ENCODE data around the gene RIBC1.
"Not testable (repeated sequence)": the region's sequence is repeated elsewhere in the genome, so short reads cannot be mapped to it uniquely, and the experiment has no call there.

Gene RIBC1

GRCh38 chrX:53437206-53437605, 14.5 kb downstream of the RIBC1 start:
- DNase-seq = no peak

GRCh38 chrX:53438174-53438831, 15.6 kb downstream of the RIBC1 start:
- no peak for DNase-seq

GRCh38 chrX:53438832-53439230, 16.2 kb downstream of the RIBC1 start:
- no peak for DNase-seq

- DNase-seq = no peak
Measured at GRCh38 chrX:53440101-53440500, 17.4 kb downstream of the RIBC1 start.

- peak; percentile 63 for DNase-seq
Measured at GRCh38 chrX:53440621-53441517, 18.2 kb downstream of the RIBC1 start.

- peak; percentile 85 for DNase-seq
Measured at GRCh38 chrX:53441531-53442321, 19.1 kb downstream of the RIBC1 start.

- DNase-seq = no peak
Measured at GRCh38 chrX:53442322-53442631, 19.6 kb downstream of the RIBC1 start.

- peak; percentile 38 for DNase-seq
Measured at GRCh38 chrX:53445977-53446376, 23.3 kb downstream of the RIBC1 start.

GRCh38 chrX:53447441-53447840, 24.8 kb downstream of the RIBC1 start:
- DNase-seq = no peak

- DNase-seq = no peak
Measured at GRCh38 chrX:53449632-53450031, 27.0 kb downstream of the RIBC1 start.

GRCh38 chrX:53452812-53453211, 30.1 kb downstream of the RIBC1 start:
- no peak for DNase-seq

- DNase-seq = no peak
Measured at GRCh38 chrX:53456254-53456653, 33.6 kb downstream of the RIBC1 start.

- no peak for DNase-seq
Measured at GRCh38 chrX:53458082-53458481, 35.4 kb downstream of the RIBC1 start.

- DNase-seq = not testable (repeated sequence)
Measured at GRCh38 chrX:53468659-53469058, 46.0 kb downstream of the RIBC1 start.

- DNase-seq = no peak
Measured at GRCh38 chrX:53471346-53471745, 48.7 kb downstream of the RIBC1 start.

GRCh38 chrX:53474707-53475106, 52.0 kb downstream of the RIBC1 start:
- DNase-seq = no peak

- no peak for DNase-seq
Measured at GRCh38 chrX:53476371-53476770, 53.7 kb downstream of the RIBC1 start.

GRCh38 chrX:53479301-53479700, 56.6 kb downstream of the RIBC1 start:
- no peak for DNase-seq
